ENCODE results near the gene TRAF7. TPM values are rescaled to one million over a fixed set of nuclear protein-coding genes. Genes with fewer than 3 reads are reported as not detected.

Gene TRAF7
- total and polyA plus RNA-seq, 2 of the 13 experiments (the other 11 are each of a cell fraction or from before 2014, with no cell fraction given), result 47.9 to 65.6 TPM

- Histone ChIP-seq H3K79me2 (ENCODE audit: insufficient read depth, low read length) (peaks cover 22% of the 10 kb centered on the region), H3K4me2 (ENCODE audit: low read depth, low read length) (peak overlapping the region; percentile 97), H3K27ac (ENCODE audit: extremely low read length, insufficient read depth, low read length) (peak overlapping the region; percentile 25), H3K9me3 (ENCODE audit: low read length) (no peaks in the 10 kb centered on the region), H4K20me1 (ENCODE audit: insufficient read depth, low read length) (peaks cover 65% of the 10 kb centered on the region), H3K9ac (ENCODE audit: insufficient read depth, low read depth, low read length) (peak overlapping the region; percentile 55), H2AFZ (ENCODE audit: low read length) (no peak overlapping the region), H3K4me3 (replicated peaks in 1 of 3; ENCODE audit: insufficient read depth in 1 of 3, low read depth in 2 of 3, low read length in 3 of 3) (peak overlapping the region in 2 of 3 experiments; percentile 48 to 98; a peak in 4 of 6 replicates), H3K36me3 (replicated peaks in 1 of 2; ENCODE audit: control insufficient read depth in 1 of 2, insufficient read depth in 2 of 2, low read length in 2 of 2) (peaks cover 0 to 11% of the 10 kb centered on the region in 2 experiments; a peak in 3 of 5 replicates), H3K4me1 (ENCODE audit: insufficient read depth, low read length) (peaks cover 81% of the 10 kb centered on the region), H3K27me3 (ENCODE audit: control insufficient read depth in 1 of 2, insufficient read depth in 2 of 2, low read length in 2 of 2) (peaks cover 3 to 18% of the 10 kb centered on the region in 2 experiments; a peak in 3 of 5 replicates)
- in situ Hi-C loops (cut with HindIII; ENCODE audit: extremely low pct_ligation_motif_present, low pct_unique_long_range_greater_than_20kb), result loop anchor here (5.0 to 10.0 kb wide), 2 partner anchors 65 to 128 kb away; no protein-coding TSS in a partner anchor
- FAIRE-seq (no peak), DNase-seq (ENCODE audit: low spot score) (peak; percentile 42), ATAC-seq (peak; percentile 14)
- BruUV-seq (replicated peaks), result no TSS peak
- 0% methylated on average over 2 of the region's 24 CpGs for WGBS (ENCODE audit: low lambda C conversion rate)
- POLR2A ChIA-PET, result interaction anchor here (0.6 to 2.8 kb wide), 5 partner anchors 10 to 366 kb away, joined by 3 to 21 read pairs (median 4); partner anchors contain the start of gene RPS2
- intact Hi-C loops (cut with micrococcal nuclease; ENCODE audit: unreplicated experiment), result no loop called here
- CTCF ChIA-PET (ENCODE audit: low intra/inter-chr PET ratio, low total read pairs), result no interaction called here
- TF ChIP-seq TFDP1 (CRISPR knock-in tag; IDR thresholded peaks at IDR 0.05; ENCODE audit: borderline replicate concordance), result peak; percentile 45; the same call in 1 of the 2 replicates
- TF ChIP-seq MTA1 (CRISPR knock-in tag; IDR thresholded peaks at IDR 0.05; ENCODE audit: borderline replicate concordance), result peak; percentile 31; the same call in 1 of the 2 replicates
- no peak for TF ChIP-seq PCBP2 (optimal IDR thresholded peaks at IDR 0.05; ENCODE audit: low read depth, low read length, poor library complexity, severe bottlenecking)
- TF ChIP-seq NR2F1 (CRISPR knock-in tag; IDR thresholded peaks at IDR 0.05), result no peak
- TF ChIP-seq PRDM4 (CRISPR knock-in tag; IDR thresholded peaks at IDR 0.05; ENCODE audit: borderline replicate concordance), result no peak
- no peak for TF ChIP-seq SALL1 (CRISPR knock-in tag; IDR thresholded peaks at IDR 0.05)
- TF ChIP-seq ZNF746 (CRISPR knock-in tag; IDR thresholded peaks at IDR 0.05), result no peak
- no peak for TF ChIP-seq ZBTB44 (CRISPR knock-in tag; IDR thresholded peaks at IDR 0.05)
- TF ChIP-seq AKNA (CRISPR knock-in tag; IDR thresholded peaks at IDR 0.05; ENCODE audit: borderline replicate concordance), result no peak
- no peak for TF ChIP-seq RARG (CRISPR knock-in tag; IDR thresholded peaks at IDR 0.05; ENCODE audit: low read depth)
Measured at GRCh38 chr16:2149630-2150417, 5.8 kb upstream of the TRAF7 start.
